Astrocyte (in vitro differentiated cells and primary cell): ENCODE results near the gene TNNI3K. TPM values are rescaled to one million over a fixed set of nuclear protein-coding genes. Genes with fewer than 3 reads are reported as not detected.

Experiments used
- DNase-seq: peaks from one replicate; pipeline ENCODE4 v3.0.0-alpha.2; 2010; ENCODE audit warnings: low read depth
- FAIRE-seq: peaks from 2 replicates; lab custom pipeline; 2011; peaks lifted over from hg19 to GRCh38; lab: Jason Lieb, UNC
- H2AFZ ChIP-seq: 2 replicates; pipeline ENCODE4 v1.6.0; 2012; ENCODE audit warnings: low read depth, low read length, inconsistent platforms
- H3K27ac ChIP-seq: 2 replicates; pipeline ENCODE4 v1.5.1; 2011; ENCODE audit warnings: low read depth, low read length, inconsistent platforms
- H3K27me3 ChIP-seq: 2 replicates; pipeline ENCODE4 v1.6.0; 2011; ENCODE audit warnings: low read length, inconsistent platforms; ENCODE audit not compliant: insufficient read depth
- H3K36me3 ChIP-seq: 2 replicates; pipeline ENCODE4 v1.5.1; 2011; ENCODE audit warnings: low read length, inconsistent platforms; ENCODE audit not compliant: insufficient read depth
- H3K4me1 ChIP-seq: 2 replicates; pipeline ENCODE4 v1.5.1; 2011; ENCODE audit warnings: low read length, inconsistent platforms; ENCODE audit not compliant: insufficient read depth
- H3K4me2 ChIP-seq: 2 replicates; pipeline ENCODE4 v1.6.0; 2012; ENCODE audit warnings: low read length, inconsistent platforms
- H3K4me3 ChIP-seq: 2 replicates; pipeline ENCODE4 v1.5.1; 2011; ENCODE audit warnings: low read depth, mild to moderate bottlenecking, low read length, inconsistent platforms; ENCODE audit not compliant: insufficient read depth
- H3K79me2 ChIP-seq: 2 replicates; pipeline ENCODE4 v1.6.0; 2012; ENCODE audit warnings: mild to moderate bottlenecking, low read length, inconsistent platforms; ENCODE audit not compliant: insufficient read depth
- H3K9ac ChIP-seq: 2 replicates; pipeline ENCODE4 v1.6.0; 2012; ENCODE audit warnings: mild to moderate bottlenecking, low read length, inconsistent platforms
- H3K9me3 ChIP-seq: 2 replicates; pipeline ENCODE4 v1.5.1; 2012; ENCODE audit warnings: low read depth, mild to moderate bottlenecking, low read length, inconsistent platforms; ENCODE audit not compliant: insufficient read depth
- H4K20me1 ChIP-seq: 2 replicates; pipeline ENCODE4 v1.6.0; 2012; ENCODE audit warnings: low read length, inconsistent platforms; ENCODE audit not compliant: insufficient read depth
- H3K27ac Mint-ChIP-seq: one replicate; pipeline ENCODE4 v1.8.0; 2021; ENCODE audit warnings: mild to moderate bottlenecking, mixed read lengths; ENCODE audit not compliant: unreplicated experiment
- H3K27me3 Mint-ChIP-seq: one replicate; pipeline ENCODE4 v1.8.0; 2021; ENCODE audit warnings: low read depth, mixed read lengths; ENCODE audit not compliant: unreplicated experiment
- H3K36me3 Mint-ChIP-seq: one replicate; pipeline ENCODE4 v1.8.0; 2021; ENCODE audit warnings: low read depth, mixed read lengths; ENCODE audit not compliant: unreplicated experiment
- H3K4me1 Mint-ChIP-seq: one replicate; pipeline ENCODE4 v1.8.0; 2021; ENCODE audit warnings: low read depth, mixed read lengths; ENCODE audit not compliant: unreplicated experiment
- H3K4me3 Mint-ChIP-seq: one replicate; pipeline ENCODE4 v1.8.0; 2021; ENCODE audit warnings: mild to moderate bottlenecking, moderate library complexity, mixed read lengths; ENCODE audit not compliant: unreplicated experiment
- H3K9me3 Mint-ChIP-seq: one replicate; pipeline ENCODE4 v1.8.0; 2021; ENCODE audit warnings: mild to moderate bottlenecking, mixed read lengths; ENCODE audit not compliant: unreplicated experiment
- CTCF ChIP-seq: IDR thresholded peaks from 2 replicates; pipeline ENCODE4 v1.5.1; 2011; ENCODE audit warnings: low read depth, mild to moderate bottlenecking, inconsistent platforms, low read length, moderate library complexity; ENCODE audit not compliant: insufficient read depth
- EZH2 ChIP-seq: IDR thresholded peaks from 2 replicates; pipeline ENCODE4 v1.6.1; 2012; ENCODE audit warnings: mild to moderate bottlenecking, low read length, inconsistent platforms; ENCODE audit not compliant: insufficient read depth
- total RNA-seq: library from RNA; stranded (reverse); gene quantifications from 2 replicates; pipeline ENCODE4 v1.2.1, GENCODE V29; 2021

The TNNI3K gene
- total RNA-seq, 1 donor from 2014 or later, result 0.45 TPM

GRCh38 chr1:74478979-74479378 is 243.8 kb downstream of the TNNI3K start:
- FAIRE-seq, result no peak
- no peak overlapping the region for H3K27ac ChIP-seq
- H3K79me2 ChIP-seq, result no peaks in the 10 kb centered on the region
- no peak overlapping the region for H3K4me3 ChIP-seq
- H2AFZ ChIP-seq, result no peak overlapping the region
- Mint-ChIP-seq H3K4me1 (no peaks in the 10 kb centered on the region), H3K27me3 (no peaks in the 10 kb centered on the region), H3K9me3 (no peaks in the 10 kb centered on the region), H3K36me3 (no peaks in the 10 kb centered on the region), H3K27ac (no peak overlapping the region), H3K4me3 (no peak overlapping the region)
- H3K9me3 ChIP-seq, result no peaks in the 10 kb centered on the region
- H3K4me2 ChIP-seq, result no peak overlapping the region
- H3K9ac ChIP-seq, result no peak overlapping the region
- H3K27me3 ChIP-seq, result no peaks in the 10 kb centered on the region
- no peaks in the 10 kb centered on the region for H4K20me1 ChIP-seq
- TF ChIP-seq EZH2 (no peak), CTCF (no peak)
- H3K4me1 ChIP-seq, result no peaks in the 10 kb centered on the region
- H3K36me3 ChIP-seq, result no peaks in the 10 kb centered on the region
- DNase-seq, result no peak

- Histone ChIP-seq H3K4me2 (no peak overlapping the region), H3K36me3 (no peaks in the 10 kb centered on the region), H3K9ac (no peak overlapping the region), H3K79me2 (no peaks in the 10 kb centered on the region), H3K4me1 (no peaks in the 10 kb centered on the region), H3K27ac (no peak overlapping the region), H3K27me3 (no peaks in the 10 kb centered on the region), H4K20me1 (no peaks in the 10 kb centered on the region), H2AFZ (no peak overlapping the region), H3K9me3 (no peaks in the 10 kb centered on the region), H3K4me3 (no peak overlapping the region)
- Mint-ChIP-seq H3K4me3 (no peak overlapping the region), H3K27me3 (no peaks in the 10 kb centered on the region), H3K9me3 (no peaks in the 10 kb centered on the region), H3K36me3 (no peaks in the 10 kb centered on the region), H3K4me1 (no peaks in the 10 kb centered on the region), H3K27ac (no peak overlapping the region)
- DNase-seq, result no peak
- no peak for FAIRE-seq
- TF ChIP-seq EZH2 (no peak), CTCF (no peak)
Observed at GRCh38 chr1:74480068-74480467, 244.9 kb downstream of the TNNI3K start.

- Mint-ChIP-seq H3K27me3 (no peaks in the 10 kb centered on the region), H3K9me3 (no peaks in the 10 kb centered on the region), H3K36me3 (no peaks in the 10 kb centered on the region), H3K4me3 (no peak overlapping the region), H3K4me1 (no peaks in the 10 kb centered on the region), H3K27ac (no peak overlapping the region)
- Histone ChIP-seq H3K4me2 (no peak overlapping the region), H3K27ac (no peak overlapping the region), H3K9ac (no peak overlapping the region), H4K20me1 (no peaks in the 10 kb centered on the region), H2AFZ (no peak overlapping the region), H3K4me1 (no peaks in the 10 kb centered on the region), H3K36me3 (no peaks in the 10 kb centered on the region), H3K9me3 (no peaks in the 10 kb centered on the region), H3K79me2 (no peaks in the 10 kb centered on the region), H3K4me3 (no peak overlapping the region), H3K27me3 (no peaks in the 10 kb centered on the region)
- TF ChIP-seq CTCF (no peak), EZH2 (no peak)
- FAIRE-seq (no peak), DNase-seq (no peak)
Observed at GRCh38 chr1:74481607-74482006, 246.4 kb downstream of the TNNI3K start.
